GM21423 (cell line): Measurements from ENCODE around the gene OR2M2.

Experiments used
- ATAC-seq: cut with Tn5 transposase; IDR thresholded peaks from one replicate; pipeline ENCODE4 v1.9.1; 2021; ENCODE audit warnings: mild to moderate bottlenecking, moderate library complexity; ENCODE audit not compliant: unreplicated experiment

The OR2M2 gene

GRCh38 chr1:248174521-248174920 lies at the start of gene OR2M2:
Gene OR2M2 (plus strand): TSS chr1:248174821. CDS start chr1:248179986, 5,165 bp downstream.
- no peak for ATAC-seq

- no peak for ATAC-seq
Measured at GRCh38 chr1:248127653-248128052, 47.0 kb upstream of the OR2M2 start.

GRCh38 chr1:248136811-248137210 lies 37.8 kb upstream of the OR2M2 start:
- ATAC-seq: no peak

- no peak for ATAC-seq
Measured at GRCh38 chr1:248140846-248141245, 33.8 kb upstream of the OR2M2 start.

GRCh38 chr1:248143311-248143710 lies 31.3 kb upstream of the OR2M2 start:
- no peak for ATAC-seq

GRCh38 chr1:248144513-248145198 lies 30.0 kb upstream of the OR2M2 start, which contains the start of gene OR2M5:
Gene OR2M5 (plus strand): TSS chr1:248145148. CDS start chr1:248145148, 0 bp downstream.
- ATAC-seq: no peak

- no peak for ATAC-seq
Measured at GRCh38 chr1:248152056-248152827, 22.4 kb upstream of the OR2M2 start.

GRCh38 chr1:248155927-248156326 lies 18.7 kb upstream of the OR2M2 start:
- ATAC-seq: no peak

GRCh38 chr1:248158758-248159157 lies 15.9 kb upstream of the OR2M2 start:
- no peak for ATAC-seq

GRCh38 chr1:248164031-248164430 lies 10.6 kb upstream of the OR2M2 start:
- no peak for ATAC-seq

- ATAC-seq: no peak
Measured at GRCh38 chr1:248165186-248165585, 9.4 kb upstream of the OR2M2 start.

GRCh38 chr1:248183996-248184395 lies 9.4 kb downstream of the OR2M2 start:
- no peak for ATAC-seq

GRCh38 chr1:248187363-248187762 lies 12.7 kb downstream of the OR2M2 start:
- ATAC-seq: no peak

- ATAC-seq: no peak
Measured at GRCh38 chr1:248189026-248189425, 14.4 kb downstream of the OR2M2 start.

GRCh38 chr1:248194117-248194516 lies 19.5 kb downstream of the OR2M2 start:
- no peak for ATAC-seq

- no peak for ATAC-seq
Measured at GRCh38 chr1:248196965-248197364, 22.3 kb downstream of the OR2M2 start, which contains the start of gene OR2M3. Gene OR2M3 (plus strand): TSS chr1:248197265. CDS start chr1:248203068, 5,803 bp downstream.

GRCh38 chr1:248215880-248216279 lies 41.3 kb downstream of the OR2M2 start:
- no peak for ATAC-seq

GRCh38 chr1:248225537-248225936 lies 50.9 kb downstream of the OR2M2 start:
- ATAC-seq: no peak

GRCh38 chr1:248229360-248229908 lies 54.8 kb downstream of the OR2M2 start:
- no peak for ATAC-seq
